Erythroblast (primary cell): ENCODE results near the gene RNASE12.

Experiments
- GATA1 ChIP-seq: IDR thresholded peaks from 2 replicates; pipeline ENCODE4 v1.6.1; 2011; ENCODE audit warnings: low read depth, mild to moderate bottlenecking, control low read depth, low read length, moderate library complexity
- POLR2A ChIP-seq: IDR thresholded peaks from 2 replicates; pipeline ENCODE4 v1.6.1; 2011; ENCODE audit warnings: mild to moderate bottlenecking, low read length

DNA sequence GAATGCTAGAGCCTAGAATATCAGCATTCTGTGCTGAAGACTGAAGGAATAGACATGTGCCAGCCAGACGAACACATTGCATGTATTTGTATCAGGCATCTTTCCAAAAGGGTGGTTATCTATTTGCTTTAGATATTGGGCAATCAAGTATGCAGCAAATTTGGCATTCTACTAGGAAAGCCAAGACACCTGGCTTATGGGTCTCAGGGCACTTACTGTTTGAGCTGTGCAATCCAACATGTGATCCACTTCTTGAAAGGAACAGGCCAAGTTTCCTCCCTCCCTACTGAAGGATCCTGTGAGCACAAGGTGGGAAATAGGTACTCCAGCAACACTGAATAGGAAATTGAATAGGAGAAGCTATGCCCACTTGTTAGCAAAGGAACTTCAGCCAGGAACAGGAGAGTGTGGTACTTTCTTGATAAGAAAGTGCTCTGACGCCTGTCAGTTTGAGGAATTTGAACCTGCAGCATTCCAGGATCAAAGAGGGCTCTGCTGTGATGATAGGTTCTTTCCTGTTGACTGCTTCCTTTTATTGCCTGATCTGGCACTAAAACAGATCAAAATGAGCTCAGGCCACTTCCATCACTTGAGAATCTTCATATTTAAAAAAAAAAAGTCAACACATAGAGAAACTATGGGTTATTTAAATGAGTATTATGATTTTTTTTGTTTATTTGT, 29.8 kb upstream of the RNASE12 start:
- no peak for TF ChIP-seq POLR2A
- no peak for TF ChIP-seq GATA1
